HG03520 (cell line): ENCODE results near the gene RRBP1.

Experiments
- ATAC-seq: cut with Tn5 transposase; IDR thresholded peaks from one replicate; pipeline ENCODE4 v1.9.1; 2021; ENCODE audit warnings: mild to moderate bottlenecking, moderate library complexity; ENCODE audit not compliant: unreplicated experiment

Gene RRBP1

GRCh38 chr20:17637413-17637780 is 44.6 kb downstream of the RRBP1 start:
- ATAC-seq: no peak

- ATAC-seq: no peak
Observed at GRCh38 chr20:17636523-17637412, 45.3 kb downstream of the RRBP1 start.

- no peak for ATAC-seq
Observed at GRCh38 chr20:17635332-17636244, 46.5 kb downstream of the RRBP1 start.

- no peak for ATAC-seq
Observed at GRCh38 chr20:17634661-17635331, 47.2 kb downstream of the RRBP1 start.

- no peak for ATAC-seq
Observed at GRCh38 chr20:17633850-17634500, 48.1 kb downstream of the RRBP1 start.

DNA sequence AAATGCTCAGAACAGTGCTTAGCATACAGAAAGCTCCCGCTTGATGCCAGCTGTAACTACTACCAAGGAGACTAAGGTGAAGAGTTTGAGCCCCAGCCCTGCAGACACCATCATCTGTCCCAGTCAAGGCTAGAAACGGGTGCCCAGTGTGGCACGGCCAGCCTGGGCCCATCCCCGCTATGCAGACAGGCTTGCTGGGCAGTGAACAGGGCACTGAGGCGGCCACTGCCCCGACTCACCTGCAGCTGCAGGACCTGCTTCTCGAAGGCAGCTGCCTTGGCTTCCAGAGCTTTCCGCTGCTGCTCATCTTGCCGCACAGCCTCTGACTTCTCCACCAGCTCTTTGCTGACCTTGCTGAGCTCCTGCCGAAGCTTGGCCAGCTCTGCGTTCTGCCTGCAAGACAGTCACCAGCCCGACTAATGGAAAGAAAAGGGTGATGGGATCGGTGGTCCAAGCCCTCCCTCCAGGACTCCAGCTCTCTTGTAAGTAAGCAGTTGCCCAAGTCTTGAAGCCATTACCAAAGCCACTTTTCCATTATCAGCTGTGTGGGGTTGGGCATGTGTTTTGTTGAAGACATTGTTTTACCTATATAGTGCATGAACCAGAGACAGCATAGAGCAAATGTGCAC is 48.7 kb downstream of the RRBP1 start:
- no peak for ATAC-seq

DNA sequence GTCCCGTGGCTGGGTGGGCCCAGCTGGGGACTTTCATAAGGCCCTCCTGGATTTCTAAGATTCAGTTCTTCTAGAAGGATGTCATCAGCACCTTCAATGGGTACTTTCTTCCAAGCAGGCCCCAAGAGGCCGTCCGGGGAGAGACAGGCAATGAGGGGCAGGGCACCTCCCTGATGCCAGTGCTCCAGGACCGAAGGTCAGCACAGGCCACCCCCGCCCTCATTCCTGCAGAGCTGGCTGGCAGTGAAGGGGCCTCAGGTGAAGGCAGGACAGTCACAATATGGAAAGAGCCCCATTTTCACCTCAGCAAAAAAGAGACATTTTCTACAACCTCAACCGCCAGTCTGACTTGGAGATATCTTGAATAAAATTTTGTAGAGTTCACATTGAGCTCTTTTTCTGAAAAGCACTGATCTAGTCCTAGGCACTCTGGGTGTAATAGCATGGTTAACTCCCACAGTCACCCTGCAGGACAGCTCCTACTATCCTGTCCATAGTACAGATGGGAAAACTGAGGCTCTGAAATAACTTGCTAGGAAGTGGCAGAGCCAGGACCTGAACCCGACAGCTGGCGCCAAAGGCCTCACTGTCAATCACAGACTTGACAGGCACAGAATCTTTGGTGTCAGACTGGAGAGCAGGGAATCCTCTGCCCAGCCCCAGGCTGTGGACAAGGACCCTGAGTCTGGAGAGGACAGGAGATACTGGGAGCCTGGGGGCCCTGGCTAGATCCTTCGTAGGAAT is 50.3 kb downstream of the RRBP1 start:
- ATAC-seq: no peak

DNA sequence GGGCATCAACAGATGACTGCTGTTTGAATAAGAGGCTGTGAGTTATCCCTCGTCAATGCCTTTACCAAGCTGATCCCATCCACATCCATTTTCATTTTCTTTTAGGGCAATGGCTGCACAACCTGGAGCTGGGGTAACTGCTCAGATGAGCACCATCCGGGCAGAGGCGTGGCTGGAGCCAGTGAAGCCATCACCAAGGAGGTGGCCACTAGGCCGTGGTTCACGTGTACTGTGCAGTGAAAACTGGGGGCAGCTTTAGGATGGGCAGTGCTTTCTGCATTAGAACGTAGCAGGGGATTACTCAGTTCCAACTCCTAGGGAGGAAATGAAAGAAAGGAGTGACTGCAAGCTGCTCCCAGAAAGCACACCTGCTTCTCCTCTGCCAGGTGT is 51.2 kb downstream of the RRBP1 start:
- no peak for ATAC-seq

DNA sequence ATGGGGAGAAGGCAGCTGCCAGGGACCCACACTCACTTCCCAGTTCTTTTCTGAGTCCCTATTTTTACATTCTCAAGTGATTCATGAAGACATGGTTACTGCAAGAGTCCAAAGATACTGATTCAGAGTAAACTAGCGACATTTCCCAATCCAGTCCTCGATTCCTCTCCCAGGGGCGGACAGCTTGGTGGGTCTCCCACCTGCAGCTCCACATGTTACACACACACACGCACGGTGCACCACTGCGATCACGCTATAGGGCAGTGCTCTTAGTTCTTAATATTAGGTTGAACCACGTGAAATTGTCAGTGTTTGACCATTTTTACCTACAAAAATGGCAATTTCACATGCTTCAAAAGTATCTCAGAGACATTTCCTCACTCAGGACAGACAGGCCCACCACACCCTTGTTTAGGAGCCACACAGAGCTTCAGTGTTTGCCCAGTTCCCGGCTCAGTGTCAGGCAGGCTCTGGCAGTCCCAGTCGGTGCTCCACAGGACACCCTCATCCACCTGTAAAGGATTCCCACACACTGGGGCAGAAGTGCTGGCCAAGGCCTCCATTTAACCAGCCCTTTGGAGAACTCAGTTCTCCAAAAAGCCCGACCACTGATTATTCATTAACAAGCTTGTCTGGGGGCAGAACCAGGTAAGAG is 51.8 kb downstream of the RRBP1 start:
- no peak for ATAC-seq

- ATAC-seq: no peak
Observed at GRCh38 chr20:17629678-17630089, 52.4 kb downstream of the RRBP1 start.

- ATAC-seq: no peak
Observed at GRCh38 chr20:17629025-17629424, 53.0 kb downstream of the RRBP1 start.

GRCh38 chr20:17628101-17628841 is 53.8 kb downstream of the RRBP1 start:
- ATAC-seq: no peak

GRCh38 chr20:17627101-17627955 is 54.7 kb downstream of the RRBP1 start:
- ATAC-seq: no peak

DNA sequence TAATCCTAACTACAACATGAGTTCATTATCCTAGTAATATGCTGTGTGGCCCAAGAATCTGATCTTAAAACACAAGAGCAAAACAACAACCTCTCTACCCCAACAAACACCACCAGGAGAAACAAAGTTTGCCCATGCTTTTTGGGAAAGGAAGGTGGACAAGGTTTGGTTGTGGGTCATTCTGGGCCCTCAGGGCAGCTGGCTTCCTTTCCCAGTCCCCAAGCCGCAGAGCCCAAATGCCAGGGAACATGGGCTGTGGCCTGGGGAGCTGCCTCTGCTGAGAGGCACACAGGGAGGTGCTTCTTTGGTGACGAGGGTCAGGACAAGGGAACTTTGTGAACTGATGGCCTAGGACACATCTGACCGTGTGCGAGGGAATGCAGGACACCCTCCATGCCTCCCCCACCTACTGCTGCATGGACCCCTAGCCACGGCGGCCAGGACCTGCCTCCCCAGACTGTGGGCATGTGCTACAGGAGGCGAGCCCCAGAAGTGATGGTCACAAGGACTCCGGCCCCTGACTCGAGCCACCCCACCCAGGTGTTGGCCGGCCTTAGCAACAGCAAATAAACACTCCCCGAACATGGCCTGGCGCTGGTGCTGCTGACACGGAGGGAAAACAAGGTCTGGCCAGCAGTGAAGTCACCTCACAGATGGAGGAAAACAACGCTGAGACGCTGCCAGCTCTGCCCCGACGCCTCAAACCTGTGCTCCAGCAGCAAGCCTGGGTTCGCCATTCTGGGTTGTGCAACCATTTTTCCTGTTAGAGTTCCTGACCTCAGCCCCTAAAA is 55.6 kb downstream of the RRBP1 start:
- ATAC-seq: no peak

DNA sequence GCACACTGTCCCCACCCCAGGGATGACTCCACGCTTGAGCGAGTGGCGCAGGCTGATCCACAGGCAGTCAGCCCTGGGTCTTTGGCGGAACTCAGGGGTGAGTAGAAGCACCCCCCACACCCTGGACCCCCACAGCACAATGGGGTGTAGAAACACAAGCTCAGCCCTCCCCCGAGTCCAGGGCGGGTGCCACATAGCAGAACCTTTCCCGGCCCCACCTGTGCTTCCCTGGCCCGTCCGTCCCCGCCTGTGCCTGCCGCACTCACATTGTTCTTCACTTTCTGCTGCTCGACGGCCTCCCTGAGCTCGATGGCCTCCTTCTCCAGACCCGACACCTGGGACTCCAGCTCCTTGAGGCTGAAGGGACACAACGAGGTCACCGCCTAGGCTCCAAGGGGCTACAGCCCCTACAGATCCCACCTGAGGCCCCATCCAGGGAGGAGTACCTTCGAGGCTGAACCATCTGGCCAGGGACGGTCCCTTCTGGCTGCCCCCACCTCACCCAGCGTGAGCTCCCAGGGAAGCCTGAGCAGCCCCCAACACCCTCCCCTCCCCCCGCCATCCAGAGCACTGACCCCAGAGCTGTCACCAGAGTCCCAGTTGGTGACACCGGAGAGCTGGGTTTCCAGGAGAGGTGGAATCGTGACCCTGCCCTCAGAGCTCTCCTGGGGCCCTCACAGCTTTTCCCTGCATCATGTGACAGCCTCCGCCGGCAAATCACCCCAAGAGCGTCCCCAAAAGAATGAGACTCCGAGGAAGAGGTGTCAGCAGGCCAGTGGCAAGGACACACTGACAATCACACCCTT is 56.6 kb downstream of the RRBP1 start:
- ATAC-seq: no peak
